Head of caudate nucleus (tissue), 42 donors: ENCODE measurements around the gene PIGC.
A peak's percentile ranks its signal among the peaks of the same experiment; 100 is the strongest.

Experiments used
- DNase-seq, 42 donors: peaks; one replicate each; pipeline versions ENCODE4 v3.0.0 to v3.0.0-alpha.2; 2020 to 2021; ENCODE audit warnings: mixed read lengths in 7 of 42
- intact Hi-C: fragments of 100-400 bp; cut with DNase I; formaldehyde crosslinking; loops from one replicate; pipeline ENCODE4 v1.15.0; 2022

PIGC gene

GRCh38 chr1:172405912-172406311, 38.0 kb downstream of the PIGC start:
- intact Hi-C loops: no loop called here
- DNase-seq: no peak

GRCh38 chr1:172404121-172404520, 39.7 kb downstream of the PIGC start:
- intact Hi-C loops: loop anchor here (5.0 kb wide), 1 partner anchor 402 kb away; no protein-coding TSS in a partner anchor
- DNase-seq: no peak

- no peak for DNase-seq
- intact Hi-C loops: loop anchor here (5.0 kb wide), 1 partner anchor 401 kb away; no protein-coding TSS in a partner anchor
These were observed 40.8 kb downstream of the PIGC start for GRCh38 chr1:172402878-172403569.

- no peak for DNase-seq
These were observed 42.0 kb downstream of the PIGC start for GRCh38 chr1:172401892-172402291.

GRCh38 chr1:172401477-172401876, 42.4 kb downstream of the PIGC start:
- intact Hi-C loops: loop anchor here (5.0 kb wide), 1 partner anchor 399 kb away; no protein-coding TSS in a partner anchor
- DNase-seq: no peak

More at GRCh38 chr1:172401892-172402291, 42.0 kb downstream of the PIGC start:
- intact Hi-C loops: loop anchor here (5.0 kb wide), 1 partner anchor 400 kb away; no protein-coding TSS in a partner anchor

GRCh38 chr1:172400722-172401105, 43.2 kb downstream of the PIGC start:
- no peak for DNase-seq
- intact Hi-C loops: loop anchor here (5.0 kb wide), 1 partner anchor 398 kb away; no protein-coding TSS in a partner anchor

- no peak for DNase-seq
- intact Hi-C loops: loop anchor here (5.0 kb wide), 1 partner anchor 398 kb away; no protein-coding TSS in a partner anchor
These were observed 43.8 kb downstream of the PIGC start for GRCh38 chr1:172399756-172400721.

GRCh38 chr1:172398970-172399755, 44.7 kb downstream of the PIGC start:
- intact Hi-C loops: no loop called here
- peak in 41 of 42 donors; percentile 8 to 86 (median 57) for DNase-seq

- intact Hi-C loops: no loop called here
- no peak for DNase-seq
These were observed 45.7 kb downstream of the PIGC start for GRCh38 chr1:172398193-172398592.

- intact Hi-C loops: no loop called here
- DNase-seq: no peak
These were observed 46.2 kb downstream of the PIGC start for GRCh38 chr1:172397633-172398032.

- DNase-seq: no peak
- intact Hi-C loops: no loop called here
These were observed 46.6 kb downstream of the PIGC start for GRCh38 chr1:172397221-172397620.

- no peak for DNase-seq
- intact Hi-C loops: no loop called here
These were observed 48.3 kb downstream of the PIGC start for GRCh38 chr1:172395576-172395975.

- no peak for DNase-seq
- intact Hi-C loops: no loop called here
These were observed 49.1 kb downstream of the PIGC start for GRCh38 chr1:172394811-172395210.

- intact Hi-C loops: no loop called here
- DNase-seq: peak in 17 of 42 donors; percentile 4 to 68 (median 23)
These were observed 49.6 kb downstream of the PIGC start for GRCh38 chr1:172394141-172394751.

GRCh38 chr1:172393354-172393753, 50.5 kb downstream of the PIGC start:
- DNase-seq: peak in 1 of 42 donors; percentile 3
- intact Hi-C loops: no loop called here

GRCh38 chr1:172391976-172392375, 51.9 kb downstream of the PIGC start:
- no peak for DNase-seq
- intact Hi-C loops: no loop called here
